HG03159 (cell line): Measurements from ENCODE around the gene LHFPL3.
"Not testable (repeated sequence)": the region's sequence is repeated elsewhere in the genome, so short reads cannot be mapped to it uniquely, and the experiment has no call there.

Experiments used
- ATAC-seq: cut with Tn5 transposase; IDR thresholded peaks from one replicate; pipeline ENCODE4 v1.9.1; 2021; ENCODE audit warnings: mild to moderate bottlenecking, moderate library complexity; ENCODE audit not compliant: unreplicated experiment

The LHFPL3 gene

GRCh38 chr7:104563350-104563901, 235.0 kb downstream of the LHFPL3 start:
- not testable (repeated sequence) for ATAC-seq

- no peak for ATAC-seq
Measured at GRCh38 chr7:104569751-104570150, 241.3 kb downstream of the LHFPL3 start.

GRCh38 chr7:104572554-104572953, 244.2 kb downstream of the LHFPL3 start:
- ATAC-seq: no peak

GRCh38 chr7:104584620-104585019, 256.2 kb downstream of the LHFPL3 start:
- ATAC-seq: no peak

- not testable (repeated sequence) for ATAC-seq
Measured at GRCh38 chr7:104595591-104595990, 267.2 kb downstream of the LHFPL3 start.

- ATAC-seq: no peak
Measured at GRCh38 chr7:104603957-104604356, 275.6 kb downstream of the LHFPL3 start.

GRCh38 chr7:104604706-104605105, 276.3 kb downstream of the LHFPL3 start:
- no peak for ATAC-seq

GRCh38 chr7:104621321-104621720, 292.9 kb downstream of the LHFPL3 start:
- ATAC-seq: no peak

GRCh38 chr7:104625956-104626355, 297.6 kb downstream of the LHFPL3 start:
- no peak for ATAC-seq

- ATAC-seq: no peak
Measured at GRCh38 chr7:104627516-104627915, 299.1 kb downstream of the LHFPL3 start.

- ATAC-seq: no peak
Measured at GRCh38 chr7:104628017-104628416, 299.6 kb downstream of the LHFPL3 start.

GRCh38 chr7:104629408-104629807, 301.0 kb downstream of the LHFPL3 start:
- ATAC-seq: no peak

- no peak for ATAC-seq
Measured at GRCh38 chr7:104640506-104640905, 312.1 kb downstream of the LHFPL3 start.

GRCh38 chr7:104642560-104642959, 314.2 kb downstream of the LHFPL3 start:
- no peak for ATAC-seq

GRCh38 chr7:104643587-104644217, 315.3 kb downstream of the LHFPL3 start:
- no peak for ATAC-seq

- no peak for ATAC-seq
Measured at GRCh38 chr7:104650991-104651640, 322.7 kb downstream of the LHFPL3 start.

GRCh38 chr7:104652434-104652833, 324.0 kb downstream of the LHFPL3 start:
- ATAC-seq: no peak

GRCh38 chr7:104652865-104653264, 324.5 kb downstream of the LHFPL3 start:
- ATAC-seq: no peak

- no peak for ATAC-seq
Measured at GRCh38 chr7:104653825-104654401, 325.5 kb downstream of the LHFPL3 start.

- no peak for ATAC-seq
Measured at GRCh38 chr7:104655592-104655991, 327.2 kb downstream of the LHFPL3 start.

GRCh38 chr7:104656467-104656866, 328.1 kb downstream of the LHFPL3 start:
- no peak for ATAC-seq

GRCh38 chr7:104657134-104657533, 328.7 kb downstream of the LHFPL3 start:
- ATAC-seq: no peak
